ENCODE measurements around the gene DLK2. TPM values are rescaled to one million over a fixed set of nuclear protein-coding genes. Genes with fewer than 3 reads are reported as not detected.

DLK2 gene
- total and polyA plus RNA-seq, 2 experiments from 2014 or later = 0.21 to 0.47 TPM

GRCh38 chr6:43478008-43478372, 22.6 kb upstream of the DLK2 start:
- Histone ChIP-seq H3K36me3 (ENCODE audit: insufficient read depth) (no peaks in the 10 kb centered on the region), H4K20me1 (replicated peaks; ENCODE audit: insufficient read depth) (no peaks in the 10 kb centered on the region; the same call in 1 of the 2 replicates), H3K79me2 (replicated peaks; ENCODE audit: insufficient read depth) (peaks cover 53% of the 10 kb centered on the region), H3K4me3 (peak overlapping the region; percentile 81), H3K9me2 (ENCODE audit: insufficient read depth) (no peaks in the 10 kb centered on the region), H2AFZ (peak overlapping the region; percentile 85; the same call in 1 of the 2 replicates), H3K27ac (ENCODE audit: low read depth) (peak overlapping the region; percentile 70; the same call in 1 of the 2 replicates), H3K4me1 (ENCODE audit: insufficient read depth) (peaks cover 45% of the 10 kb centered on the region), H3K4me2 (peak overlapping the region; percentile 97), H3K27me3 (ENCODE audit: insufficient read depth) (no peaks in the 10 kb centered on the region), H3F3A (replicated peaks; ENCODE audit: low read depth) (no peaks in the 10 kb centered on the region)
- peak overlapping the region; percentile 88 for H3K4me3 Mint-ChIP-seq
- TF ChIP-seq POLR2AphosphoS5 (IDR thresholded peaks at IDR 0.05; ENCODE audit: low read depth) = no peak
- TF ChIP-seq, protein P1, sequence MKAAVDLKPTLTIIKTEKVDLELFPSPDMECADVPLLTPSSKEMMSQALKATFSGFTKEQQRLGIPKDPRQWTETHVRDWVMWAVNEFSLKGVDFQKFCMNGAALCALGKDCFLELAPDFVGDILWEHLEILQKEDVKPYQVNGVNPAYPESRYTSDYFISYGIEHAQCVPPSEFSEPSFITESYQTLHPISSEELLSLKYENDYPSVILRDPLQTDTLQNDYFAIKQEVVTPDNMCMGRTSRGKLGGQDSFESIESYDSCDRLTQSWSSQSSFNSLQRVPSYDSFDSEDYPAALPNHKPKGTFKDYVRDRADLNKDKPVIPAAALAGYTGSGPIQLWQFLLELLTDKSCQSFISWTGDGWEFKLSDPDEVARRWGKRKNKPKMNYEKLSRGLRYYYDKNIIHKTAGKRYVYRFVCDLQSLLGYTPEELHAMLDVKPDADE (IDR thresholded peaks at IDR 0.05) = no peak
- TF ChIP-seq EZH2phosphoT487 (IDR thresholded peaks at IDR 0.05; ENCODE audit: unreplicated experiment) = no peak
- TF ChIP-seq, protein P2, sequence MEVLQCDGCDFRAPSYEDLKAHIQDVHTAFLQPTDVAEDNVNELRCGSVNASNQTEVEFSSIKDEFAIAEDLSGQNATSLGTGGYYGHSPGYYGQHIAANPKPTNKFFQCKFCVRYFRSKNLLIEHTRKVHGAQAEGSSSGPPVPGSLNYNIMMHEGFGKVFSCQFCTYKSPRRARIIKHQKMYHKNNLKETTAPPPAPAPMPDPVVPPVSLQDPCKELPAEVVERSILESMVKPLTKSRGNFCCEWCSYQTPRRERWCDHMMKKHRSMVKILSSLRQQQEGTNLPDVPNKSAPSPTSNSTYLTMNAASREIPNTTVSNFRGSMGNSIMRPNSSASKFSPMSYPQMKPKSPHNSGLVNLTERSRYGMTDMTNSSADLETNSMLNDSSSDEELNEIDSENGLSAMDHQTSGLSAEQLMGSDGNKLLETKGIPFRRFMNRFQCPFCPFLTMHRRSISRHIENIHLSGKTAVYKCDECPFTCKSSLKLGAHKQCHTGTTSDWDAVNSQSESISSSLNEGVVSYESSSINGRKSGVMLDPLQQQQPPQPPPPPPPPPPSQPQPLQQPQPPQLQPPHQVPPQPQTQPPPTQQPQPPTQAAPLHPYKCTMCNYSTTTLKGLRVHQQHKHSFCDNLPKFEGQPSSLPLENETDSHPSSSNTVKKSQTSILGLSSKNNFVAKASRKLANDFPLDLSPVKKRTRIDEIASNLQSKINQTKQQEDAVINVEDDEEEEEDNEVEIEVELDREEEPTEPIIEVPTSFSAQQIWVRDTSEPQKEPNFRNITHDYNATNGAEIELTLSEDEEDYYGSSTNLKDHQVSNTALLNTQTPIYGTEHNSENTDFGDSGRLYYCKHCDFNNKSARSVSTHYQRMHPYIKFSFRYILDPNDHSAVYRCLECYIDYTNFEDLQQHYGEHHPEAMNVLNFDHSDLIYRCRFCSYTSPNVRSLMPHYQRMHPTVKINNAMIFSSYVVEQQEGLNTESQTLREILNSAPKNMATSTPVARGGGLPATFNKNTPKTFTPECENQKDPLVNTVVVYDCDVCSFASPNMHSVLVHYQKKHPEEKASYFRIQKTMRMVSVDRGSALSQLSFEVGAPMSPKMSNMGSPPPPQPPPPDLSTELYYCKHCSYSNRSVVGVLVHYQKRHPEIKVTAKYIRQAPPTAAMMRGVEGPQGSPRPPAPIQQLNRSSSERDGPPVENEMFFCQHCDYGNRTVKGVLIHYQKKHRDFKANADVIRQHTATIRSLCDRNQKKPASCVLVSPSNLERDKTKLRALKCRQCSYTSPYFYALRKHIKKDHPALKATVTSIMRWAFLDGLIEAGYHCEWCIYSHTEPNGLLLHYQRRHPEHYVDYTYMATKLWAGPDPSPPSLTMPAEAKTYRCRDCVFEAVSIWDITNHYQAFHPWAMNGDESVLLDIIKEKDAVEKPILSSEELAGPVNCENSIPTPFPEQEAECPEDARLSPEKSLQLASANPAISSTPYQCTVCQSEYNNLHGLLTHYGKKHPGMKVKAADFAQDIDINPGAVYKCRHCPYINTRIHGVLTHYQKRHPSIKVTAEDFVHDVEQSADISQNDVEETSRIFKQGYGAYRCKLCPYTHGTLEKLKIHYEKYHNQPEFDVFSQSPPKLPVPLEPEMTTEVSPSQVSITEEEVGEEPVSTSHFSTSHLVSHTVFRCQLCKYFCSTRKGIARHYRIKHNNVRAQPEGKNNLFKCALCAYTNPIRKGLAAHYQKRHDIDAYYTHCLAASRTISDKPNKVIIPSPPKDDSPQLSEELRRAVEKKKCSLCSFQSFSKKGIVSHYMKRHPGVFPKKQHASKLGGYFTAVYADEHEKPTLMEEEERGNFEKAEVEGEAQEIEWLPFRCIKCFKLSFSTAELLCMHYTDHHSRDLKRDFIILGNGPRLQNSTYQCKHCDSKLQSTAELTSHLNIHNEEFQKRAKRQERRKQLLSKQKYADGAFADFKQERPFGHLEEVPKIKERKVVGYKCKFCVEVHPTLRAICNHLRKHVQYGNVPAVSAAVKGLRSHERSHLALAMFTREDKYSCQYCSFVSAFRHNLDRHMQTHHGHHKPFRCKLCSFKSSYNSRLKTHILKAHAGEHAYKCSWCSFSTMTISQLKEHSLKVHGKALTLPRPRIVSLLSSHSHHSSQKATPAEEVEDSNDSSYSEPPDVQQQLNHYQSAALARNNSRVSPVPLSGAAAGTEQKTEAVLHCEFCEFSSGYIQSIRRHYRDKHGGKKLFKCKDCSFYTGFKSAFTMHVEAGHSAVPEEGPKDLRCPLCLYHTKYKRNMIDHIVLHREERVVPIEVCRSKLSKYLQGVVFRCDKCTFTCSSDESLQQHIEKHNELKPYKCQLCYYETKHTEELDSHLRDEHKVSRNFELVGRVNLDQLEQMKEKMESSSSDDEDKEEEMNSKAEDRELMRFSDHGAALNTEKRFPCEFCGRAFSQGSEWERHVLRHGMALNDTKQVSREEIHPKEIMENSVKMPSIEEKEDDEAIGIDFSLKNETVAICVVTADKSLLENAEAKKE (CRISPR knock-in tag; IDR thresholded peaks at IDR 0.05) = no peak
- TF ChIP-seq NANOG (IDR thresholded peaks at IDR 0.05; ENCODE audit: borderline replicate concordance) = no peak
- TF ChIP-seq CTCF (conservative IDR thresholded peaks at IDR 0.05; ENCODE audit: low read depth in 2 of 2) = no peak
- no peak for TF ChIP-seq CREB1 (CRISPR knock-in tag; IDR thresholded peaks at IDR 0.05; ENCODE audit: low read depth)
- TF ChIP-seq ZNF331 (CRISPR knock-in tag; IDR thresholded peaks at IDR 0.05; ENCODE audit: low read depth) = no peak
- TF ChIP-seq STAT1 (IDR thresholded peaks at IDR 0.05; ENCODE audit: unreplicated experiment) = no peak
- no peak for TF ChIP-seq ZNF114 (CRISPR knock-in tag; IDR thresholded peaks at IDR 0.05)
- TF ChIP-seq, protein P3, sequence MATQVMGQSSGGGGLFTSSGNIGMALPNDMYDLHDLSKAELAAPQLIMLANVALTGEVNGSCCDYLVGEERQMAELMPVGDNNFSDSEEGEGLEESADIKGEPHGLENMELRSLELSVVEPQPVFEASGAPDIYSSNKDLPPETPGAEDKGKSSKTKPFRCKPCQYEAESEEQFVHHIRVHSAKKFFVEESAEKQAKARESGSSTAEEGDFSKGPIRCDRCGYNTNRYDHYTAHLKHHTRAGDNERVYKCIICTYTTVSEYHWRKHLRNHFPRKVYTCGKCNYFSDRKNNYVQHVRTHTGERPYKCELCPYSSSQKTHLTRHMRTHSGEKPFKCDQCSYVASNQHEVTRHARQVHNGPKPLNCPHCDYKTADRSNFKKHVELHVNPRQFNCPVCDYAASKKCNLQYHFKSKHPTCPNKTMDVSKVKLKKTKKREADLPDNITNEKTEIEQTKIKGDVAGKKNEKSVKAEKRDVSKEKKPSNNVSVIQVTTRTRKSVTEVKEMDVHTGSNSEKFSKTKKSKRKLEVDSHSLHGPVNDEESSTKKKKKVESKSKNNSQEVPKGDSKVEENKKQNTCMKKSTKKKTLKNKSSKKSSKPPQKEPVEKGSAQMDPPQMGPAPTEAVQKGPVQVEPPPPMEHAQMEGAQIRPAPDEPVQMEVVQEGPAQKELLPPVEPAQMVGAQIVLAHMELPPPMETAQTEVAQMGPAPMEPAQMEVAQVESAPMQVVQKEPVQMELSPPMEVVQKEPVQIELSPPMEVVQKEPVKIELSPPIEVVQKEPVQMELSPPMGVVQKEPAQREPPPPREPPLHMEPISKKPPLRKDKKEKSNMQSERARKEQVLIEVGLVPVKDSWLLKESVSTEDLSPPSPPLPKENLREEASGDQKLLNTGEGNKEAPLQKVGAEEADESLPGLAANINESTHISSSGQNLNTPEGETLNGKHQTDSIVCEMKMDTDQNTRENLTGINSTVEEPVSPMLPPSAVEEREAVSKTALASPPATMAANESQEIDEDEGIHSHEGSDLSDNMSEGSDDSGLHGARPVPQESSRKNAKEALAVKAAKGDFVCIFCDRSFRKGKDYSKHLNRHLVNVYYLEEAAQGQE (IDR thresholded peaks at IDR 0.05; ENCODE audit: unreplicated experiment) = no peak
- no peak for TF ChIP-seq EZH2 (IDR thresholded peaks at IDR 0.05; ENCODE audit: low read depth, unreplicated experiment)
- no peak for TF ChIP-seq JUNB (IDR thresholded peaks at IDR 0.05; ENCODE audit: unreplicated experiment)
- peaks cover under 1% of the 10 kb centered on the region; the same call in 1 of the 3 replicates for H3K36me3 Mint-ChIP-seq (ENCODE audit: low read depth)
- DNase-seq (ENCODE audit: low spot score) (no peak), ATAC-seq (no peak)
- H3K27me3 Mint-ChIP-seq (ENCODE audit: insufficient read depth, low read depth, poor library complexity) = peaks cover 7% of the 10 kb centered on the region
- H3K27ac Mint-ChIP-seq = peak overlapping the region; percentile 48
- peaks cover 45% of the 10 kb centered on the region for H3K4me1 Mint-ChIP-seq
- no peaks in the 10 kb centered on the region for H3K9me3 Mint-ChIP-seq

Data from GM23338 (cell line).